HL-60/S4 (cell line): ENCODE results near the gene GPI.
"Not testable (repeated sequence)": the region's sequence is repeated elsewhere in the genome, so short reads cannot be mapped to it uniquely, and the experiment has no call there.

Experiments
- in situ Hi-C: fragments of 300-500 bp; cut with MboI; formaldehyde crosslinking; loops from 2 replicates; pipeline ENCODE4 v1.14.3; 2022; ENCODE audit warnings: low sequenced_read_pairs

GPI gene

DNA sequence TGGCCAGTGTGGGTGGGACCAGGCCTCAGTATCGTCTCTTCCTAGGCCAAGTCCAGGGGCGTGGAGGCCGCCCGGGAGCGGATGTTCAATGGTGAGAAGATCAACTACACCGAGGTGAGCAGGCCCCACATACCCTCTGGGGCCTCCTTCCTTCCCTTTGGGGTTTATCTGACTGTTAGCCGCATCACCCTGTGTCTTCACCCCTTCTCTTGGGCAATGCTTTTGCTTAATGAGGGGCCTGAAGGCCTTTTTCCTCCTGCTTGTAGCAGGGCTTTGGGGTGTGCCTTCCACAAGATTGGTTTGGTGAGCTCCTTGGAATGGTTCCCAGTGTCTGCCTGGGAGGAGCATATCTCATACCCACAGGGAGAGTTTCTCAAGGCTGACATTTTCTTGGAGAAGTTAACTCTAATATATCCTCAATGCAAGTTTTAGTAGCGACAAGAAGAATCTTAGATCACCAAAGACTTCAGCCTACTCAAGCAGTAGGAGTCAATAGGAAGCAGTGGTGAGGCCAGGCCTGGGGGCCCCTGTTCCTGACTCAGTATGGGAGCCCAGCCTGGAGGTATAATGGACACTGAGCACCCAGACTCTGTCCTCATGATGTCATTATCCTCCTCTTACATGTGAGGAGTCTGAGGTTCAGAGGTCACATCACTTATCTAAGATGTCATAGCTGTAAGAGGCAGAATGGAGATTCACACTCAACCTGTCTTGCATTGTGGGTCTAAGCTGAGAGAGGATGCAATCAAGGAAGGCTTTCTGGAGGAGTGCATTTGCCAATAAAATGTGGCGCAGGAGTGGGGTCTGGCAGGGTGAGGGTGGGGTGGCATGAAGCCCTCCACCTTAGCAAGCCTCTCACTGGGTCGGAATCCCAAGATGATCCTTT is 2.0 kb downstream of the GPI start:
- in situ Hi-C loops, result no loop called here

DNA sequence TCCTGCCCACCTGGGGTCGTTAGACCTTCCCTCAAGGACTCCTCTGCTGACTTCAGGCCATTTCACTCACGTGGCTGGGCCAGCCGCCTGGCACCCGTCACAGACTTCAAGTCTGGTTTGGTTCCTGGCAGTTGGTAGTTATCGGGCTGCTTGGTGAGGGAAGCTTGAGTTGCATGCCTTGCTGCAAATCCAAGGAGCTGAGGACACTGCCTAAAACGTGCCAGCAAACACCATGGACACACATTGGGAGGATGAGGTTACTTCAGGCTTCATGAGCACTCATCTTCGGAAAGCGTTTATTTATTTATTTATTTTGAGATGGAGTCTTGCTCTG is 2.6 kb downstream of the GPI start:
- in situ Hi-C loops, result no loop called here

- in situ Hi-C loops, result no loop called here
These were observed 3.3 kb downstream of the GPI start for GRCh38 chr19:34368338-34368737.

GRCh38 chr19:34369166-34369565 is 4.2 kb downstream of the GPI start:
- in situ Hi-C loops, result not testable (repeated sequence)

DNA sequence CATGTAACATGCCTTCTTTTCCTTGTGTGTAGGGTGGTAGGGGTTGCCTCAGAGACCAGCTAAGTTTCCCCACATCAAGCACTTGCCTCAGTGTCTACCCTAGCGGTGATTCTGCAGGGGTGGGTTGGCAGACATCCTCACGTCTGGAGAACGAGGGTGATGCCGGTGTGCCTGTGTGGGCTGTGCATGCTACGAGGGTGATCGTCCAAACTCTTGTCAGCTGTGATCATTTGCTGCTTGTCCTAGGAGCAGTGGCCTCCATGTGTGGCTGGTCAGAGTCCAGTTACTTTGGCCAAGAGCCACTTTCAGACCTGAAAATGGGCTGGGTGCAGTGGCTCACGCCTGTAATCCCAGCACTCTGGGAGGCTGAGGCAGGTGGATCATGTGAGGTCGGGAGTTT is 5.1 kb downstream of the GPI start:
- in situ Hi-C loops, result no loop called here

DNA sequence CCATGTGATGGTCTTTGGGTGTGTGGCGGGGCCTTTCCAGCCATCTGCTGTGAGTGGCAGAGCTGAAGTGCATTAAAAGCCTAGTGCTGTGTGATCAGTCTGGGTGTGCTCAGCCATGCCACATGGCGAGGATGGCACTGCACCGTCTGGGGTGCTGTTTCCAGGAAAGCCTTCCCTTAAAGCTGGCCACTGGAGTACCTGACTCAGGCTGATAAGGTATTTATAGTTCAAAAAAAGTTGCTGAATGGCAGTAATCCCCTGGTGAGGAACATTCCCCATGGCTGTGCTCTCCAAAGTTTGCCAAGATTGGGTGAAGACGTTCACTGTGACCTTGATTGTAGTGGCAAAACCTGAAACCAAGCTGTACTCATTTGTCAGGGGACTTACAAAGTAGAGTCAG is 6.0 kb downstream of the GPI start:
- in situ Hi-C loops, result no loop called here

DNA sequence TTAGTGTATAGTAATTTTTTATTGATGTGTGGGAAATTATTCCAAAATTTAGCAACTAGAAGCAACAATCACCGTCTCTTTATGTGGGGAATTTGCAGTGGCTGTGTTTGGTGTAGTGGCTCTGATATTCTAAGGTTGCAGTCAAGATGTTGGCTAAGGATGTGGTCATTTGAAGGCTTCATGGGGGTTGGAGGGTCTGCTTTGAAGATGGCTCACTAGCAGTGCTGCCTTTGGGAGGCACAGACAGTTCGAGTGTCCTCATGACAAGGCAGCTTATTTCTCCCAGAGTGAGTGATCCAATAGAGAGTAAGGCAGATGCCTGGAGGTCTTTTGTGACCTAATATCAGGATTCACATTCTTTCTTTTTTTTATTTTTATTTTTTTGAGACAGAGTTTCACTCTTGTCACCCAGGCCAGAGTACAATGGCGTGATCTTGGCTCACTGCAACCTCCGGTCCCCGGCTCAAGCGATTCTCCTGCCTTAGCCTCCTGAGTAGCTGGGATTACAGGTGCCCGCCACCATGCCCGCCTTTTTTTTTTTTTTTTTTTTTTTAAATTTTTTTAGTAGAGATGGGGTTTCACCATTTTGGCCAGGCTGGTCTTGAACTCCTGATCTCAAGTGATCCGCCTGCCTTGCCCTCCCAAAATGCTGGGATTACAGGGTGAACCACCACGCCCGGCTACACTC is 8.7 kb downstream of the GPI start:
- in situ Hi-C loops, result no loop called here

- in situ Hi-C loops, result no loop called here
These were observed 10.6 kb downstream of the GPI start for GRCh38 chr19:34375598-34375997.

DNA sequence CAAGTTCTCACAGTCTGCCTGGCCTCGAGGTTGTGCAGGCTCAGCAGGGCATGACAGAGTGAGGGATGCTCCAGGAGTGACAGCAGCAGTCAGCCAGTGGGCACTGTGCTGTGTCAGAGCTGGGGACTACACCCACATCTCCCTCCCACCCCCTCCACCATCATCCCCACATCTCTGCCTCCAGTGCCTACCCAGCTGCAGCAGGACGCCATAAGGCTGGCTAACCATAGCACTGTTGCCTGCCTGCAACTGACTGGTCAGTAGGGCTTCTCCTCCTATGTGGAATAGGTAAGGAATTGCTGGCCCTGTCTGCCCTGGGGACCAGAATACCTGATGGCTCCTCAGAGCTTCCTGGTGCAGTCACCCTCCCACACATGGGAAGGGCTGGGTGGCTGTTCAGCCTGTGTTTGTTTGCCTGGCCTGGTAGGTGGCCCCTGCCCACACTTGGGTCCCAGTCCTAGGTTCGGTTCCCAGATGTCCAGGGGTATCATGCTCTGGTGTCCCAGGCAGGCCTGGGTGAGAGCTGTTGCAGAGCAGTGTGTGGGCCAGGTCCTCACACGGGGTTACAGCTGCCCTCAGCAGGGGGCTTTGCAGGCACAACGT is 15.7 kb downstream of the GPI start:
- in situ Hi-C loops, result no loop called here

DNA sequence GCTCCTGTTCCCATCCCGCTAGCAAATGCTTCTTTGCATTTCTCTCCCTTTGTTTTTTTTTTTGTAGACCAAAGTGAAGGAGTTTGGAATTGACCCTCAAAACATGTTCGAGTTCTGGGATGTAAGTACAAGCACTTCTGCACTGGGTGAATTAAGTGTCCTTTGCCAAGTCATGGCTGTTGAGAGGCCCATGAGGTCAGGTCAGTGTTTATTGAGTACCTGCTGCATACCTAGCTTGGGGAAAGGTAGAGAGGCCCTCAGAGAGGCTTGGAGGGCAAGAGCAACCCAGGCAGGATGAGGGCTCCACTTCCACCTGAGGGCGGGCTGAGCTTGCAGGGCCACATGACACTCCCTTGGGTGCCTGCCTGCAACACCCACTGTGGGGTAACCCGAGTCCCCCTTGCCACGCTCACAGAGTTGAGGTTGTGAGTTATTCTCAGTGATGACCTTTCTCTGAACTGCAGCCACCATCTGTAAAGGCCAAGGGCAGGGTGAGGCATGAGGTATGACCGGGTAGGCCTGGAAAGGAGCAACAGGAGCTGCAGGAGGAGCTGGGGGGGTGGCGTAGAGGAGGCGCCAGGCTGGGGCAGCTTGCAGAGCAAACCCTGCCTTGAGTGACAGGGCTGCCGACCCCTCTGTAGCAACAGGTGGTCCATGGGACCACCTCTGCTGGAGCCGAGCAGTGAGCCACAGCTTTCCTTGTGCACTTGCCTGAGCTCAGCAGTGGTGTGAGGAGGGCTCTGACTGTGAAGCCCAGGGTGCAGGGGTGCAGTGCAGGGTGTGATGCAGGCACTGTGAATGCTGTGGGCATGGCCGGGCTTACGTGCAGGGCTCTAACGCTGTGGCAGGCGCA is 16.6 kb downstream of the GPI start:
- in situ Hi-C loops, result no loop called here

DNA sequence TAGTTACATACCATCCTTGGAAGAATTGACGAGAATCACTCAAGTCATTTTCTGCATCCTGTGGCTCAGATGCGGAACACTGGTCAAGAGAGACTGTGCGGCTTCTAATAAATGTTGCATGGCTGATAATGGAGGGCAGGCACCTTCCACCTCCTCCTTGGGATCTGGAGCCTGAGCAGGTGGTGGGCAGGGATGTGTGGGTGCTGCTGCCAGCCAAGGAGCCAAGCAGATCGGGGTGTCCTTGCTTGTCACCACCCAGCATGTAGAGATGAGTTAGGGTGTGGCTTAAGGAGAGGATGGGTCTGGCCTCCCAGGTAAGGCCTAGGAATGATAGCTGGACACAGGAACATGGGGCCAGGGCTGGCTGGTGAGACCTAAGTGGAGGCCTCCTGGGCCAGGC is 17.5 kb downstream of the GPI start:
- in situ Hi-C loops, result no loop called here

DNA sequence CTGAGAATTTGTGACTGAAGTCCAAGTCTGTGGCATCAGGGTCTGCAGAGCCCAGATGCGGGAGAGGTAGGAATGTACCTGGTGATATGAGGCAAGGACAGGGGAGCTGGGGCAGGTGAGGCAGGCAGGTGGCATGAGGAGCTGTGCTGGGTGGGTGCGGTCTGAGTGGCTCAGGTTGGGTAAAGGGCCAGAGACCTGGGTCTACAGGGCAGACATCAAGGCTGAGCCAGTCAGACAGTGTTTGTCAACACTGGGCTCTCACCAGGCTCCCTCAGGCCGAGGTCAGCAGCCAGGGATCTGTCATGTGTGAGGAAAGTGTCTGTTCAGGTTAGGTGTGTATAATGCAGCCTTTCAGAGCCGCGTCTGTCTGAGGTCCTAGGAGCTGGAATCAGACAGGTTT is 18.6 kb downstream of the GPI start:
- in situ Hi-C loops, result no loop called here

DNA sequence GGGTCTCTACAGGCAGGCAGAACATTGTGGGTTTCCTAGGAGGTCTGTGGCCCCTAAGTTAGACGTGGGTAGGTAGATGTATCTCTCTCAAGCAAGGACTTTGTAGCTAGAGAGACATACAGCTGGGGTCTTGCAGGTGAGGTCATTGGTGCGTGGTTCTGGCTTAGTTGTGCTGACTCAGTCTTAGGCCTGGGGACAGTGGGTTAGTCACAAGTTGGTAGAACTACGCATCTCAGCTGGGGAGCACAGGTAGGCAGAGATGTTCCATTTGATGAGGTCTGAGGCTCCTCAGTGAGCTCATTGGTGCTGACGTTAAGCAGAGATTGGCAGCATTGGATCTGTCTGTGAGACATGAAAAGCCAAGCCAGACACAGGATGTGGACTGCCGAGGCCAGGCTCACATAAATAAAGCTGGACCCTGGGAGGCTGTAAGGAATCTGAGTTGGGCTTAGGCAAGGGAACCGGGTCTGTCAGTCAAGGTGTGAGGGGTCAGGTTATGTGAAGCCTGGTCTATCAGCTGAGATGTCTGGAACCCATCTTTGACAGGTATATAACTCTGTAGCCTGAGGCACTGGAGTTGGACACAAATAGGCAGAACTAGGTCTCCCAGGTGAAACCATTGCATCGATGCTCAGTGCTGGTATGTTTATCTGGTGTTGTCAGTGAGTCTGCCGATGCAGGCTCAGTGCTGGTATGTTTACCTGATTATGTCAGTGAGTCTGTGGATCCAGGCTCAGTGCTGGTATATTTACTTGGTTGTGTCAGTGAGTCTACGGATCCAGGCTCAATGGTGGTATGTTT is 21.8 kb downstream of the GPI start:
- in situ Hi-C loops, result no loop called here

- in situ Hi-C loops, result no loop called here
These were observed 22.4 kb downstream of the GPI start for GRCh38 chr19:34387446-34387810.

DNA sequence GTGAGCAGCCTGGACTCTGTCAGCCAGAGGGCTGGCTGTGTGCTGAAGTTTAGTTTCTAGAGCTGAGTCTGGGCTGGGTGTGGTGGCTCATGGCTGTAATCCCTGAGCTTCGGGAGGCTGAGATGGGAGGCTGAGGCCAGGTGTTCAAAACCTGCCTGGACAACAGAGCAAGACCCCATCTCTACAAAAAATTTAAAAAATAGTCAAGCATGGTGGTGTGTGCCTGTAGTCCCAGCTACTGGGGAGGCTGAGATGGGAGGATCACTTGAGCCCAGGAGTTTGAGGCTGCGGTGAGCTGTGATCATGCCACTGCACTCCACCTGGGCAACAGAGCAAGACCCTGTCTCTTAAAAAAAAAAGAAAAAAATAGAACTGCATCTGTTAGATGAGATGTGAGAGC is 23.7 kb downstream of the GPI start:
- in situ Hi-C loops, result not testable (repeated sequence)

- in situ Hi-C loops, result no loop called here
These were observed 26.8 kb downstream of the GPI start for GRCh38 chr19:34391813-34392212.

- in situ Hi-C loops, result no loop called here
These were observed 28.0 kb downstream of the GPI start for GRCh38 chr19:34393031-34393430.

GRCh38 chr19:34393629-34394028 is 28.6 kb downstream of the GPI start:
- in situ Hi-C loops, result no loop called here

GRCh38 chr19:34397853-34398252 is 32.9 kb downstream of the GPI start:
- in situ Hi-C loops, result no loop called here

- in situ Hi-C loops, result no loop called here
These were observed 34.9 kb downstream of the GPI start for GRCh38 chr19:34399886-34400285.
